HG03095 (cell line): ENCODE data around the gene COG5.

ENCODE experiments used
- ATAC-seq: cut with Tn5 transposase; IDR thresholded peaks from one replicate; pipeline ENCODE4 v1.9.1; 2021; ENCODE audit warnings: moderate library complexity; ENCODE audit not compliant: unreplicated experiment

COG5 gene

GRCh38 chr7:107201795-107202450, 361.8 kb downstream of the COG5 start:
- ATAC-seq = peak; percentile 57

DNA sequence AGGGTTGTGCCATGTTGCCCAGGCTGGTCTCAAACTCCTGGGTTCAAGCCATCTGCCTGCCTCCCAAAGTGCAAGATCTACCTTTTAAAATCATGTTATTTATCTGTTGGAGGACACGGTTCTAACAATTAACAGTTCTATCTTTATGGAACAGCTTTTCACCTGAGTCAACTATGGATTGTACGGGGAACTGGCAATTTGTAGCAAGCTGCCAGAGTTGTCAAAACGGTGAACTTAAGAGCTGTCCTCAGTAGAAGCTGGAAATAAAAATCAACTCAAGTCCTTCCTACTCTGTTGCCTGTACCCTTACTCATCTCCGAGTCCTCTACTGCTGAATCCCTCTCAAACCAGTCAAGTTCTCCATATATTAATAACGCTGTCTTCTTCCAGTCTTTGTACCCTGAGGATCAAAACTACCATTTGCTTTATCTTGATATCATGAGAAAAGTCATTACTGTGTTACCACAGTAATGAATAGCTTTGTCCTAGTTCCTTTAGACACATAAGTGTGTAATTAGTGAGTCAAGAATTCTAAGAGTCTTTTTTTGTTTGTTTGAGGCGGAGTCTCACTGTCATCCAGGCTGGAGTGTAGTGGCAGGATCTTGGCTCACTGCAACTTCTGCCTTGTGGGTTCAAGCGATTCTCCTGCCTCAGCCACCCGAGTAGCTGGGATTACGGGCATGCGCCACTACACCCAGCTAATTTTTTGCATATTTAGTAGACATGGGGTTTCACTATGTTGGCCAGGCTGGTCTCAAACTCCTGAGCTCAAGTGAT, 366.7 kb downstream of the COG5 start:
- ATAC-seq = no peak

DNA sequence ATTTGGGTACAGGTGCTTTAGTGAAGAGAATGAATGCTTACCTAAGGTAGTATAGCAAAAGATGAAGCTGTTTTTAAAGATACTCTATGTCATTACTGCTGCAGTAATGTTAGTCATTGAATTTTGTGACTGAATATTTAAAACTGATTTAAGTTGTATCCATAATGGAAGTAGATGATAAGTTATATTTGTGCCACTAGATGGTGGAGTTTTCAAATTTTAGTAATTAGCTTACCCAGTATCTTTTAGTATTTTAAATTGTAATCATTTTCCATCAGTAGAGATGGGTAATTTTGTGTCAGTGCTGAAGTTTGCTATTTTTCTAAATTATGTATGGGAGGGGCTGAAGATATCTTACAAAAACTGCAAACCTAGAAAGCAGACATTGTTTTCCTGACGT, 369.7 kb downstream of the COG5 start:
- ATAC-seq = no peak

DNA sequence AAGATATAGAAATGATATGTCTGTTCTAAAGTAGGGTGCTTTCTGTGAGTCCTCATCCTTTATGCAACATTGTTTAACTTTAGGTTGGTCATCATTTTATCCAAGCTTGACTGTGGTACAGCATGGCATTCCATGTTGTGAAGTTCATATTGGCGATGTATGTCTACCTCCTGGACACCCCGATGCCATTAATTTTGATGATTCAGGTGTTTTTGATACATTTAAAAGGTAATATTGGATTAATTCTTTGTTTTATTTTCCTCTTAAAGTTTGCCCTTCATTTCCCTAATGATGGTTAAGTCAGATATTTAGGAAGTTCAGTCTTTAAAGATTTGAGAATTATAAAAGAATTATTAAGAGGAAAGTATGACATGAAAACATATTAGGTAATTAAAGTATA, 373.6 kb downstream of the COG5 start:
- ATAC-seq = no peak

DNA sequence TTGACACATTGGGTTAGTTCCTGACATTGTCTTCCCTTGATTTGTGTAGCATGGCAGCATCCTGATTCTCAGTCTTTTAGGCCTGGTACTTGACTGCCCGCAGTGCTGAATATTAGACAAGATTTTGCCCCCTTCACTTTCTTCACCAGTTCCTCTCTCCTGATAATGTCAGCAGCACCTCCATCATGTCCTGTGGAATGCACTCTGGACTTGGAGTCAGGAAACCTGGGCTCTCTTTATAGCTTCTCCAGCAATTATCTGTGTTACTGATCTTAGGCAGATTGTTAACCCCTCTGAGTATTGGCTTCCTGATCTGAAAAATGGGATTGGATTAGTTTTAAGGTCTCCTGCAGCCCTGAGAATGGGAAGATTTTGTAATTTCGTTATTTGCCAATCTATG, 375.9 kb downstream of the COG5 start:
- ATAC-seq = no peak

- ATAC-seq = no peak
Observed at GRCh38 chr7:107186240-107186639, 377.5 kb downstream of the COG5 start.

DNA sequence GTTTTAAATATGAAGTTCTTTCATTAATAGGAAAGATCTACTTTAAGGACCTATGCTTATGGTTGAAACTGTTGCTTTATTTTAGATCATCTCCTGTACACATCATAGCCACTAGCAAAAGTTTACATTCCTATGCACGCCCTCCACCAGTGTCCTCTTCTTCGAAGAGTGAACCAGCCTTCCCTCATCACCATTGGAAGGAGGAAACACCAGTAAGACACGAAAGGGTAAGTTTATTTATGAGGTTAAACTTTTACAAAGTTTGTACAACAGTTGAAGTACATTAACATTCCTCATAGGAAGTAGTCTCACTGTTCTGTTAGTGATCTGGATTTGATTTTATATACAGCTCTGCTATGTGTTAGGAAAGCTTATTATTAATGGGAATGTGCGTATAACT, 378.0 kb downstream of the COG5 start:
- no peak for ATAC-seq

- no peak for ATAC-seq
Observed at GRCh38 chr7:107181172-107181571, 382.5 kb downstream of the COG5 start.

GRCh38 chr7:107180378-107180777, 383.3 kb downstream of the COG5 start:
- no peak for ATAC-seq

DNA sequence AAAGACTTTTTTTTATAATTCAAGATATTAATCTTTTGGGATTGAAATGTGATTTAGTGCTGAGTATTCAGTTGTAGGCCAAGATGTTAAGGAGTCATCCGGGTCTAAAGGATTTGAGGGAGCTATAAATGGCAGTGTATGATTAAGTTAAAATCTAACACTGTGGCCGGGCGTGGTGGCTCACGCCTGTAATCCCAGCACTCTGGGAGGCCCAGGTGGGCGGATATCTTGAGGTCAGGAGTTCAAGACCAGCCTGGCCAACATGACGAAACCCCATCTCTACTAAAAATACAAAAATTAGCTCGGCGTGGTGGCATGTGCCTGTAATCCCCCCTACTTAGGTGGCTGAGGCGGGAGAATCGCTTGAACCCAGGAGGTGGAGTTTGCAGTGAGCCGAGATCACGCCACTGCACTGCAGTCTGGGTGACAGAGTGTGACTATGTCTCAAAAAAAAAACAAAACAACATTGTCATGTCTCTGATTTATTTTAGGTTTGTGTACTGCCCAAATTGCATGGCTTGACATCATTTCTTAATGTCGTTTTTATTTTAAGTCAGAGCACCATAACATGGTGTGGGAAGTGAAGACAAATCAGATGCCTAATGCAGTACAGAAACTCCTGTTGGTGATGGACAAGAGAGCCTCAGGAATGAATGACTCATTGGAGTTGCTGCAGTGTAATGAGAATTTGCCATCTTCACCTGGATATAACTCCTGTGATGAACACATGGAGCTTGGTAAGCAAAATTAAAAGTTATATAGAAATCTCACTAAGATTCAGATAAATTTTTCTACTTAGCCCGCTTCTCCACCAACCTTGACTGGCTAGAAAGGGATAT, 384.2 kb downstream of the COG5 start:
- no peak for ATAC-seq

DNA sequence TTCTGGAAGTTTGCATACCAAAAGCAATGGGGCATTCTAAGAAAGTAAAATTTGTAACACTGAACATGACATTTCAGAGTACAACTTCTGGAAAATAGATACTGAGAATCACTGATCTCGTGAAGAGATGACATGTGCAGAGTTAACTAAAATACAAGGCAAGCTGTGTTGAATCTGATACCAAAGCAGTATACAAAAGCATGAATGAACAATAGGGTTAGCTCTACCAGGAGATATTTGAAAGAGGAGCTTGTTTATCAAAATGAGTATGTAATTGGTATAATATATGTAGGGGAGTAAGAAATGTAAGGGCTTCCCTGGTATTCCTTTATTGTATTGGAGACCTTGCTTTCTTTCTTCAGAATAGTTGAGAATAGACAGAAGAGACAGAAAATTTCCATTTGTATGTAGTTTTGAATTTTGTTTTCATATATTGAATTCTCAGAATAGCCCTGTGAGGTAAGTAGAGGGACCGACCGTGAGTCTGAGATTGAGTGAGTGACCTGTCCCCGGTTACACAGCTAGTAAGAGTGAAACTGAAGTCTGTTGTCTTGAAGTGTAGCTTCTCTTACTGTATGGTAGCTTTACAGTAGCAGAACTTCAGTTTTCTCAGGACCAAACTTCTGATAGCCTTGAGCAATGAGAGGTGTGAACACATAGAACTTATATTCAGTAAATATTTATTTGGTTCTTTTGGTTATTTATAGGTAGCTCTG, 389.9 kb downstream of the COG5 start:
- ATAC-seq = peak; percentile 54

GRCh38 chr7:107173191-107173590, 390.5 kb downstream of the COG5 start:
- no peak for ATAC-seq

DNA sequence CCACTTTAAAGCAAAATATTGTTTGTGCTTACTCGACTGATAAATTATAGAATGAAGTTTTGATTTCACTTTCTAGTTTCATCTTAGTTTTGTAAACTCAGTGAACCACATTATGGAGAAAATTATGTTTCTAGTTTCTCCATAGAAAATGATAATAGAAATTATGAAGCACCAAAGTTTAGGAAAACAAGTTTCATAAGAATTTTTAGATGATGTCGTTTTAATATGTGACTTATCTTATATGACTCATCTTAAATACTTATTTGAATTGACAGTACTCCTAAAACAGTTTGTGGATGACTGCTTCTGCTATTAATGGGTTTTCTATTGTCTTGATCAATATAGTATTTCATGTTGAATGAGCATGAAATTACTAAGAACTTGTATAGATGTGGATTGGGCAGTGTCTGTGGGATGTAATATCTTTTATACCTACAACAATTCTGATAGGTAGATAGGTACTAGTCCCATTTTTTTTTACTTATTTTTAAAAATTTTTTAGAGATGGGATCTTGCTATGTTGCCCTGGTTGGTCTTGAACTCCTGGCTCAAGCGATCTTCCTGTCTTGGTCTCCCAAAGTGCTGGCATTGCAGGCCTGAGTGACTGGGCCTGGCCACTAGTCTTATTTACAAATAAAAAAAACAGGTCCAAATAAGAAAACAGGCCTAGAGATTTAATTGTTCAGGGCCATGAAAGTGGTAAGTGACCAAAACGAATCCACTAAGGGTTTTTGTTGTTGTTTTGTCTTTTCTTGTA, 391.3 kb downstream of the COG5 start:
- ATAC-seq = no peak

- ATAC-seq = no peak
Observed at GRCh38 chr7:107171496-107171895, 392.2 kb downstream of the COG5 start.

DNA sequence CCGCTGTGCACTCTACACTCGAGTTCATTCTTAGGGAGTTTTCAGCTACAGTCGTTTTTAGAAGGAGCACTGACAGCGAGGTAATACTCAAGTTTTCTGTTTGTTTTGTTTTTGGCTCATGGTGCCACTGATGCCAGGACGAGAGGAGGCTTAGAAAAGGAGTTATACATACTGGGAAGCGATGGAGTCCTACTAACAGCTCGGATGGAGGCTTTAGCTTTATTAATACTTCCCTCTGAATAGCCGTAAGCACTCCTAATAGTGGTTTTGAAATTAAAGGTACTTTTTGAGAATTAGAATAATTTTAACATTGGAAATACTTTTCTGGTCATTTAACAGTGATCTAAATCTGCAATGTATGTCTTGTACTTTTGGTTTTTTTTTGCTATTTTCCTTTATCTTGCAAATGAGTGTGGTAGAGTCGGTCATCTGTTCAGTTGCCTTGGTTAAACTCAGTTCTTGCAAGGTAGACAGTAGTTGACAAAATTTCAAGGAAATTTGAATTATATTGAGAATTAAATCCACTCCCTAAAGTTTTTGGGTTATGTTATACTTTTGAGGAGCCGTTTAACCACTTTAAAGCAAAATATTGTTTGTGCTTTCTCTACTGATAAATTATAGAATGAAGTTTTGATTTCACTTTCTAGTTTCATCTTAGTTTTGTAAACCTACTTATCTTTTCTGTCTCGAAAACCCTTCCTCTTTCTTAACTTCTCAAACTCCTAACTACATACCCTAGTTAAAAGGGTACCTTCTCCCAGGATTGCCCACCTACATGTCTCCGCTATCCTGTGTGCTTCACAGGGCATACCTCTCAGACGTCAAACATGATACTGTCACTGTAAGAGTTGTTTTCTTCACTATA, 393.4 kb downstream of the COG5 start:
- no peak for ATAC-seq

GRCh38 chr7:107169120-107170050, 394.3 kb downstream of the COG5 start:
- ATAC-seq = peak; percentile 24

DNA sequence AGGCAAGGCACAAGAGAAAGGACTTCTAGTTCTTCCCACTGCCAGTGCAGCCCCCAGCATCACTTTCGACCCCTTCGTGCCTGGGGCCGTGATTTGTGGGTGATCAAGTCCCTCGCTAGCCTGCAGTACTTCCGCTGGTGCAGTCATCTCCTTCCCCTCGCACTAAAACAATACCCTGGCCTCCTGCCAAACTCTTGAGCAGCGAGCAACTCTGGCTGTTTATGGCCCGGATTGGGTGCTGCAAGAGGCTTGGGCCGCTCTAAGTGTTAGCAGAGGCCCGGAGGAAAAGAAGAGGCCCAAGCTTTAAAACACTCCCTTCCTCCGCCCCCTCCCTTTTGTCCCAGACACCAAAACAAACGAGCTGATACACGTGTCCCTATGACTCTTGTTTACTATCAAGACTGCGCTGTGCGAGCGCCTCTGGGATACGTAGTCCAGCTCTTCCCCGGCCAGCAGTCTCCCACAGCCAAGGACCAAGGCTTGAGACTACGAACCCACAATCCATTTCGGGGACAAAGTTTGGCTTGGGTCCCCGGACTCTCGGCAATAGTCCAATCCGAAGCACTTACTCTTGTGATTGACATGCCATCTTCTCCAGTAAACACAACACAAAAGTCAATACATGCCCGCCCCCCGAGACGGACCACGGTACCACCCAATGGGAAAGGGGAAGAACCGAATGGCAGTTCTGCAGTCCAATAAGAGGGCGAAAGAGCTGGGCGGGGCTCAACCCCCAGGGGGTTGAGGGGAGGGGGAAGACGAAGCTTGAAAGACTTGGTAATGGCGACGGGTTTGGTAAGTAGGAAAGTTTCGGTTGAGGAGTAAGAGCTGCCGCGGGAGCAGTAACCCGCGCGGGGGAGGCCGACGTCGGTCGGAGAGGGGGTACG, 395.2 kb downstream of the COG5 start, which contains the start of gene HBP1:
Gene HBP1, plus strand, starts transcription at position 771 of the 887 bp plus-strand sequence. CDS start 10,891 bp downstream, outside the sequence.
- ATAC-seq = peak; percentile 87
